HEK293 (cell line): ENCODE measurements around the gene SNRNP27.

Experiments
- CTCF ChIP-seq: fragments of 450-650 bp; formaldehyde crosslinking; IDR thresholded peaks from 2 replicates; pipeline ENCODE4 v1.5.1; 2016; ENCODE audit warnings: missing biosample characterization, missing genetic modification characterization
- ELK4 ChIP-seq: IDR thresholded peaks from 2 replicates; pipeline ENCODE4 v1.6.1; 2011; ENCODE audit warnings: mild to moderate bottlenecking, low read depth, low read length, borderline replicate concordance
- KLF1 ChIP-seq: fragments of 450-650 bp; formaldehyde crosslinking; IDR thresholded peaks from 2 replicates; pipeline ENCODE4 v1.5.1; 2016; ENCODE audit warnings: missing biosample characterization, missing genetic modification characterization
- ZNF121 ChIP-seq: fragments of 450-650 bp; formaldehyde crosslinking; IDR thresholded peaks from 2 replicates; pipeline ENCODE4 v1.5.1; 2016; ENCODE audit warnings: missing biosample characterization, missing genetic modification characterization
- ZNF19 ChIP-seq: fragments of 450-650 bp; formaldehyde crosslinking; IDR thresholded peaks from 2 replicates; pipeline ENCODE4; 2016; ENCODE audit warnings: missing biosample characterization, missing genetic modification characterization, low read depth
- ZNF791 ChIP-seq: fragments of 450-650 bp; formaldehyde crosslinking; IDR thresholded peaks from 2 replicates; pipeline ENCODE4 v1.5.1; 2016; ENCODE audit warnings: missing biosample characterization, missing genetic modification characterization
- ZNF830 ChIP-seq: fragments of 450-650 bp; IDR thresholded peaks from 2 replicates; pipeline ENCODE4 v1.5.0; 2018; ENCODE audit warnings: missing biosample characterization, missing genetic modification characterization, low read depth, mild to moderate bottlenecking, moderate library complexity
- TF ChIP-seq, protein P1 (sequence below): fragments of 450-650 bp; formaldehyde crosslinking; optimal IDR thresholded peaks from 2 replicates; pipeline ENCODE3; 2016; ENCODE audit warnings: missing biosample characterization, mild to moderate bottlenecking, missing genetic modification characterization
- TF ChIP-seq, protein P2 (sequence below): sonication (generic); formaldehyde crosslinking; IDR thresholded peaks from 2 replicates; pipeline ENCODE4 v1.8.1; 2022; ENCODE audit warnings: mild to moderate bottlenecking, moderate library complexity, missing genetic modification reagents

DNA sequence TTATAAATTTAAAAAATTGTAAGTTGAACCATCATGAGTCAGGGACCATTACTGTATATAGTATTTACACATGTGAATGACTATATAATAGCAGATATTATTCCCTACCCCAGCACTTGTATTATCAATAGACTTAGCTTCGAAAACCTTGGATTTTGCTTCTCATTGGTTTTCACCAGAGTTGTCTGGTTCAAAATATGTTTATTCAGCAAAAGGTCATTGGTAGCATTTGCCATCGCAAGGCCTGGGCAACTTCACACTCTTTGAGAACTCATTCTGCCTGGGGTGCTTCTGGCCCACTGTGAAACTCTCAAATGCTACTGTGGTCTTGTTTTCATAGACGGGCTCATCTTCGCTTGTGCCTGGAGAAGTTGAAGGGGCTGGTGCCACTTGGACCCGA is 41.3 kb downstream of the SNRNP27 start:
- TF ChIP-seq, protein P1, sequence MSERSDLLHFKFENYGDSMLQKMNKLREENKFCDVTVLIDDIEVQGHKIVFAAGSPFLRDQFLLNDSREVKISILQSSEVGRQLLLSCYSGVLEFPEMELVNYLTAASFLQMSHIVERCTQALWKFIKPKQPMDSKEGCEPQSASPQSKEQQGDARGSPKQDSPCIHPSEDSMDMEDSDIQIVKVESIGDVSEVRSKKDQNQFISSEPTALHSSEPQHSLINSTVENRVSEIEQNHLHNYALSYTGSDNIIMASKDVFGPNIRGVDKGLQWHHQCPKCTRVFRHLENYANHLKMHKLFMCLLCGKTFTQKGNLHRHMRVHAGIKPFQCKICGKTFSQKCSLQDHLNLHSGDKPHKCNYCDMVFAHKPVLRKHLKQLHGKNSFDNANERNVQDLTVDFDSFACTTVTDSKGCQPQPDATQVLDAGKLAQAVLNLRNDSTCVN (tag by site-specific recombination) = no peak
- TF ChIP-seq CTCF (no peak), KLF1 (tag by site-specific recombination) (no peak), ZNF121 (tag by site-specific recombination) (no peak), ZNF19 (no peak), ELK4 (no peak), ZNF830 (tag by site-specific recombination) (no peak), ZNF791 (no peak)
- TF ChIP-seq, protein P2, sequence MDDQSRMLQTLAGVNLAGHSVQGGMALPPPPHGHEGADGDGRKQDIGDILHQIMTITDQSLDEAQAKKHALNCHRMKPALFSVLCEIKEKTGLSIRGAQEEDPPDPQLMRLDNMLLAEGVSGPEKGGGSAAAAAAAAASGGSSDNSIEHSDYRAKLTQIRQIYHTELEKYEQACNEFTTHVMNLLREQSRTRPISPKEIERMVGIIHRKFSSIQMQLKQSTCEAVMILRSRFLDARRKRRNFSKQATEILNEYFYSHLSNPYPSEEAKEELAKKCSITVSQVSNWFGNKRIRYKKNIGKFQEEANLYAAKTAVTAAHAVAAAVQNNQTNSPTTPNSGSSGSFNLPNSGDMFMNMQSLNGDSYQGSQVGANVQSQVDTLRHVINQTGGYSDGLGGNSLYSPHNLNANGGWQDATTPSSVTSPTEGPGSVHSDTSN (CRISPR knock-in tag) = no peak
